Measurements from ENCODE around the gene DDIT3. TPM values are rescaled to one million over a fixed set of nuclear protein-coding genes. Genes with fewer than 3 reads are reported as not detected.

Gene DDIT3
- total RNA-seq, 2 donors from 2014 or later: 9.9 to 12.4 TPM

DNA sequence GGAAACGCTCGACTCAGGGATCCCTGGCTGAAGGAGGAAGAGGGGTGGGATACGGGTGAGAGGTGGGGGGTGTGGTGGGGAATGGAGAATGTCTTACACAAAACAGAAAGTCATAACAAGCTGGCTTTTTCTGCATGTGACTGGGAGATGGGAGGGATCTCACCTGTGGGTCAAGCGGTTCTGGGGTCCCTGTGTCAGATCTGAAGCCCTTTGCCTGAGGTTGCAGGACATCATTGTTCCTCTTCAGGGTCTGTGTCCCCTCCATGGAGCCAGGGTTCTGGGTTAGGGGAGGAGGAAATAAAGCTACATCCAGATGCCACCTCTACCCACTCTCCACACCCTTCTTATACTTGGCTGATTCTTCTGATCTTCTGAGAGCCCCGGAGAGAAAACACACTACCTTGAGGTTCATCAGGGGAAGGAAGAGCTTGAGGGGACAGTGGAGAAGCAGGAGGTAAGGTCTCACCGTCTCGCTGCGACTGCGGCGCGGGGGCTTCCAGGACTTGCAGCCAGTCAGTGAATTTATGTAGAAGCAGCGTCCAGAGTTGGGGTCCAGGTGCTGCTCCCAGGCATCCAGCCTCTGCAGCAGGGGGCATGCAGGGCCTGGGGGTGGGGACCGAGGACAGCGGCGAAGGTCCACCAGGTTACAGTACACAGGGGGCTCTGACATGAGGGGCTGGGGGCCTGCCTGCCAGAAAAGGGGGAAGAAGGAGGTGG is 43.2 kb downstream of the DDIT3 start:
- Mint-ChIP-seq H3K4me1 (peaks cover 29% of the 10 kb centered on the region), H3K36me3 (ENCODE audit: low read depth) (no peaks in the 10 kb centered on the region), H3K27me3 (ENCODE audit: insufficient read depth) (peaks cover 68% of the 10 kb centered on the region), H3K4me3 (no peak overlapping the region), H3K27ac (no peak overlapping the region), H3K9me3 (no peaks in the 10 kb centered on the region)
- WGBS, 2 experiments (ENCODE audit: insufficient coverage in 1 of 2, insufficient read length in 1 of 2): 92% methylated on average over 6 to 15 of the region's 15 CpGs
- no peak for DNase-seq
- no peak overlapping the region for H3K9ac ChIP-seq (ENCODE audit: extremely low read depth, low read length, poor library complexity, severe bottlenecking)
- no peak overlapping the region for H3K4me3 ChIP-seq (ENCODE audit: low read length)
- TF ChIP-seq CTCF (conservative IDR thresholded peaks at IDR 0.05): no peak
- H3K9me3 ChIP-seq (ENCODE audit: control insufficient read depth, low read length): no peaks in the 10 kb centered on the region
- no peaks in the 10 kb centered on the region for H3K4me1 ChIP-seq (ENCODE audit: control insufficient read depth, insufficient read depth, low read length)
- no peaks in the 10 kb centered on the region for H3K36me3 ChIP-seq (ENCODE audit: control insufficient read depth, insufficient read depth, low read length)
- H3K27me3 ChIP-seq (ENCODE audit: control insufficient read depth, insufficient read depth, low read length, poor library complexity, severe bottlenecking): peaks cover 53% of the 10 kb centered on the region
- H3K27ac ChIP-seq (ENCODE audit: low read depth, low read length): no peak overlapping the region

DNA sequence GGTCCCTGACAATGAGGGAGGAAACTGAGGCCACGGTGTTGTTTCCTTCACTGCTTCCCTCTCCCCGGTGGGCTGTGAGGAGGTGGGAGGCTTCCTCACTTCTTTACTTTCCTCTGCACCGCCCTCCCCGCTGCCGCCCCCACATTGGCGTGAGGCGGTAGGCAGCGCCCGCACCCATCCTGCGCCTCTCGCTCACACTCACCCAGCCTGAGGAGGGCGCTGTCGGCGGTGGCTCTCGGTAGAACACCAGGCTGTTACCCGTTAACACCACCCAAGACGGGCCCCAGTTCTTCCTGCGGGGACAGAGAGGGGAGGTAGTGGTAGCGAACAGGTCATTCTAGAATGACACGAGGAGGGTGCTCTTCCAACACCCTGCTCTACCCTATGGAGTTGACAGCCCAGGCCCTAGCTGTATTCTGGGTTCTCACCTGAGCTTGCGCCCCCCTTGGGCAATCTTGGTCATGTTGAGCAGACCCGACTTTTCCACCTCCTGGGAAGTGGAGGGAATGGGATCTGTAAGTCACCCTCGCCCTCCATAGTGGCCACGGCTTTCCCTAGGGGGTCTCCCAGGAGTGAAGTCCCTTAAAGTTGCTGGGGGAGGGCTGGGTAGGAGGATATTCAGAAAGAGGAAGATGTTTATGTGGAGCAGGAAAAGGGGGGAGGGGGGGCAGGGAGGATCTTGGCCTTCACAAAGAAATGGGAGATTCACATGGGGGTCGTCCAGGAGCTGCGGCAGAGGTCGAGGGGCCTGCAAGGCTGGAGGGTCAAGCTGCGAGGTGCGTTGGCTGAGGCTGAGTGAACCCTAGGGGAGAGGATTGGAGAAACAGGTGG is 43.9 kb downstream of the DDIT3 start:
- peaks cover 60% of the 10 kb centered on the region for H3K27me3 ChIP-seq (ENCODE audit: control insufficient read depth, insufficient read depth, low read length, poor library complexity, severe bottlenecking)
- 55 to 80% methylated on average over 5 to 29 of the region's 29 CpGs for WGBS, 2 experiments (ENCODE audit: insufficient coverage in 1 of 2, insufficient read length in 1 of 2)
- H3K4me3 Mint-ChIP-seq: peak overlapping the region; percentile 51

More for the DNA sequence above, 43.9 kb downstream of the DDIT3 start:
- Mint-ChIP-seq H3K36me3 (ENCODE audit: low read depth) (no peaks in the 10 kb centered on the region), H3K27ac (no peak overlapping the region), H3K9me3 (no peaks in the 10 kb centered on the region), H3K4me1 (peaks cover 24% of the 10 kb centered on the region), H3K27me3 (ENCODE audit: insufficient read depth) (peaks cover 74% of the 10 kb centered on the region)
- peak; percentile 85 for DNase-seq
- TF ChIP-seq CTCF (conservative IDR thresholded peaks at IDR 0.05): peak; percentile 70
- Histone ChIP-seq H3K4me3 (ENCODE audit: low read length) (peak overlapping the region; percentile 69), H3K9me3 (ENCODE audit: control insufficient read depth, low read length) (no peaks in the 10 kb centered on the region), H3K36me3 (ENCODE audit: control insufficient read depth, insufficient read depth, low read length) (no peaks in the 10 kb centered on the region), H3K9ac (ENCODE audit: extremely low read depth, low read length, poor library complexity, severe bottlenecking) (no peak overlapping the region), H3K4me1 (ENCODE audit: control insufficient read depth, insufficient read depth, low read length) (no peaks in the 10 kb centered on the region), H3K27ac (ENCODE audit: low read depth, low read length) (no peak overlapping the region)

Data from endodermal cell (in vitro differentiated cells).